ENCODE results near the gene AGPS.

Gene AGPS

GRCh38 chr2:177575358-177575757 lies 182.8 kb downstream of the AGPS start:
- TF ChIP-seq REST (IDR thresholded peaks at IDR 0.05; ENCODE audit: insufficient read depth in 1 of 2, low read depth in 2 of 2, low read length in 2 of 2) (no peak), TAF1 (IDR thresholded peaks at IDR 0.05; ENCODE audit: borderline replicate concordance, insufficient read depth, low read length) (no peak), SIN3A (IDR thresholded peaks at IDR 0.05; ENCODE audit: borderline replicate concordance, insufficient read depth, low read length) (no peak), FOXP2 (optimal IDR thresholded peaks at IDR 0.05; ENCODE audit: borderline replicate concordance, extremely low read depth, extremely low read length, insufficient read depth) (no peak), POLR2AphosphoS5 (IDR thresholded peaks at IDR 0.05; ENCODE audit: low read depth, low read length) (no peak)

- TF ChIP-seq FOXP2 (optimal IDR thresholded peaks at IDR 0.05; ENCODE audit: borderline replicate concordance, extremely low read depth, extremely low read length, insufficient read depth) = no peak
- no peak for TF ChIP-seq TAF1 (IDR thresholded peaks at IDR 0.05; ENCODE audit: borderline replicate concordance, insufficient read depth, low read length)
- TF ChIP-seq REST (IDR thresholded peaks at IDR 0.05; ENCODE audit: insufficient read depth in 1 of 2, low read depth in 2 of 2, low read length in 2 of 2) = no peak
- no peak for TF ChIP-seq SIN3A (IDR thresholded peaks at IDR 0.05; ENCODE audit: borderline replicate concordance, insufficient read depth, low read length)
- no peak for TF ChIP-seq POLR2AphosphoS5 (IDR thresholded peaks at IDR 0.05; ENCODE audit: low read depth, low read length)
Measured at GRCh38 chr2:177577075-177577474, 184.5 kb downstream of the AGPS start.

- TF ChIP-seq FOXP2 (optimal IDR thresholded peaks at IDR 0.05; ENCODE audit: borderline replicate concordance, extremely low read depth, extremely low read length, insufficient read depth) = no peak
- no peak for TF ChIP-seq POLR2AphosphoS5 (IDR thresholded peaks at IDR 0.05; ENCODE audit: low read depth, low read length)
- no peak for TF ChIP-seq SIN3A (IDR thresholded peaks at IDR 0.05; ENCODE audit: borderline replicate concordance, insufficient read depth, low read length)
Measured at GRCh38 chr2:177578454-177578853, 185.9 kb downstream of the AGPS start.

- TF ChIP-seq POLR2AphosphoS5 (IDR thresholded peaks at IDR 0.05; ENCODE audit: low read depth, low read length) (no peak), TAF1 (IDR thresholded peaks at IDR 0.05; ENCODE audit: borderline replicate concordance, insufficient read depth, low read length) (no peak), REST (IDR thresholded peaks at IDR 0.05; ENCODE audit: insufficient read depth in 1 of 2, low read depth in 2 of 2, low read length in 2 of 2) (no peak), FOXP2 (optimal IDR thresholded peaks at IDR 0.05; ENCODE audit: borderline replicate concordance, extremely low read depth, extremely low read length, insufficient read depth) (no peak), SIN3A (IDR thresholded peaks at IDR 0.05; ENCODE audit: borderline replicate concordance, insufficient read depth, low read length) (no peak)
Measured at GRCh38 chr2:177579486-177580036, 187.0 kb downstream of the AGPS start.

- TF ChIP-seq SIN3A (IDR thresholded peaks at IDR 0.05; ENCODE audit: borderline replicate concordance, insufficient read depth, low read length) = no peak
Measured at GRCh38 chr2:177582000-177582399, 189.4 kb downstream of the AGPS start.

GRCh38 chr2:177584030-177584692 lies 191.6 kb downstream of the AGPS start:
- TF ChIP-seq TAF1 (IDR thresholded peaks at IDR 0.05; ENCODE audit: borderline replicate concordance, insufficient read depth, low read length) (no peak), FOXP2 (optimal IDR thresholded peaks at IDR 0.05; ENCODE audit: borderline replicate concordance, extremely low read depth, extremely low read length, insufficient read depth) (no peak), POLR2AphosphoS5 (IDR thresholded peaks at IDR 0.05; ENCODE audit: low read depth, low read length) (no peak), SIN3A (IDR thresholded peaks at IDR 0.05; ENCODE audit: borderline replicate concordance, insufficient read depth, low read length) (no peak), REST (IDR thresholded peaks at IDR 0.05; ENCODE audit: insufficient read depth in 1 of 2, low read depth in 2 of 2, low read length in 2 of 2) (no peak)
